Left lung (tissue), 10 donors: Measurements from ENCODE around the gene PLEKHM1. TPM values are rescaled to one million over a fixed set of nuclear protein-coding genes. Genes with fewer than 3 reads are reported as not detected.
A peak's percentile ranks its signal among the peaks of the same experiment; 100 is the strongest.

Experiments used
- ATAC-seq: fragments of 200-7000 bp; cut with Tn5 transposase; one replicate; pipeline ENCODE4 v1.9.1; 2020; ENCODE audit warnings: moderate library complexity
- DNase-seq, 4 donors: peaks; one replicate each; pipeline ENCODE4 v3.0.0-alpha.2; 2013 to 2020
- H3K27ac ChIP-seq, 2 donors: fragments of 200-600 bp; sonication (generic) in 1 of 2; one replicate each; pipeline versions ENCODE4 v1.5.0 to v1.8.0; 2020 to 2021
- H3K27me3 ChIP-seq, 2 donors: fragments of 200-600 bp; sonication (generic) in 1 of 2; one replicate each; pipeline versions ENCODE4 v1.5.0 to v1.8.0; 2020 to 2021
- H3K36me3 ChIP-seq, 2 donors: fragments of 200-600 bp; sonication (generic) in 1 of 2; one replicate each; pipeline versions ENCODE4 v1.5.0 to v1.8.0; 2020 to 2021
- H3K4me1 ChIP-seq, 2 donors: fragments of 200-600 bp; one replicate each; pipeline ENCODE4 v1.8.0; 2021
- H3K4me3 ChIP-seq, 2 donors: fragments of 200-600 bp; sonication (generic) in 1 of 2; one replicate each; pipeline versions ENCODE4 v1.5.0 to v1.8.0; 2020 to 2021; ENCODE audit warnings: mild to moderate bottlenecking in 1 of 2
- H3K9me3 ChIP-seq, 2 donors: fragments of 200-600 bp; sonication (generic) in 1 of 2; one replicate each; pipeline versions ENCODE4 v1.5.0 to v1.8.0; 2020 to 2021
- CTCF ChIP-seq, 2 donors: fragments of 200-600 bp; sonication (generic) in 1 of 2; IDR thresholded peaks; one replicate each; pipeline versions ENCODE4 v1.5.0 to v1.8.0; 2021; ENCODE audit warnings: antibody characterized with exemption in 2 of 2
- intact Hi-C, 2 donors: fragments of 100-400 bp; cut with DNase I; formaldehyde crosslinking; loops; one replicate each; pipeline versions ENCODE4 v1.11.2 to v1.14.2; 2022
- polyA plus RNA-seq, 6 donors: library from polyadenylated mRNA; unstranded; fragments of 120-200 nt; gene quantifications; one replicate each; pipeline ENCODE4 v1.2.1, GENCODE V29; 2013; ENCODE audit not compliant: insufficient read length in 6 of 6
- total RNA-seq, 2 donors: library from RNA; stranded (reverse); fragmentation: NEBNext Ultra II Directional; extraction: Animal tissue kit (Norgen Biotek cat#: 25700); gene quantifications; one replicate each; pipeline ENCODE4 v1.2.1, GENCODE V29; 2021
- donor health status: DM: no; HTN: yes; CAD: no.
- donor health status: DM: no; HTN: no; CAD: no.

PLEKHM1 gene
- total and polyA plus RNA-seq, 8 donors: 14.7 to 96.9 (median 18.0) TPM

- TF ChIP-seq CTCF (IDR thresholded peaks at IDR 0.05): no peak
- Histone ChIP-seq H3K4me3 (no peak overlapping the region), H3K27me3 (peaks cover 0 to 6% of the 10 kb centered on the region in 2 donors), H3K4me1 (peaks cover 14 to 34% of the 10 kb centered on the region in 2 donors), H3K27ac (no peak overlapping the region), H3K36me3 (peaks cover 0 to 60% of the 10 kb centered on the region in 2 donors), H3K9me3 (no peaks in the 10 kb centered on the region)
- ATAC-seq: no peak
- intact Hi-C loops: no loop called here
- peak in 1 of 4 donors; percentile 47 for DNase-seq
These were observed 54.4 kb downstream of the PLEKHM1 start for GRCh38 chr17:45436161-45436560.

GRCh38 chr17:45435481-45435880, 55.0 kb downstream of the PLEKHM1 start:
- Histone ChIP-seq H3K27me3 (peaks cover 0 to 13% of the 10 kb centered on the region in 2 donors), H3K36me3 (peaks cover 0 to 58% of the 10 kb centered on the region in 2 donors), H3K9me3 (no peaks in the 10 kb centered on the region), H3K4me3 (no peak overlapping the region), H3K27ac (no peak overlapping the region), H3K4me1 (peaks cover 21 to 34% of the 10 kb centered on the region in 2 donors)
- TF ChIP-seq CTCF (IDR thresholded peaks at IDR 0.05): no peak
- DNase-seq: peak in 1 of 4 donors; percentile 42
- no peak for ATAC-seq
- intact Hi-C loops: no loop called here

- DNase-seq (peak in 1 of 4 donors; percentile 58), ATAC-seq (no peak)
- Histone ChIP-seq H3K4me1 (peaks cover 27 to 49% of the 10 kb centered on the region in 2 donors), H3K27ac (peak overlapping the region; percentile 80 to 92), H3K9me3 (no peaks in the 10 kb centered on the region), H3K27me3 (peaks cover 0 to 28% of the 10 kb centered on the region in 2 donors), H3K36me3 (peaks cover 0 to 49% of the 10 kb centered on the region in 2 donors), H3K4me3 (peak overlapping the region; percentile 56 to 79)
- TF ChIP-seq CTCF (IDR thresholded peaks at IDR 0.05): no peak
- intact Hi-C loops: no loop called here
These were observed 57.4 kb downstream of the PLEKHM1 start for GRCh38 chr17:45433159-45433535.

- ATAC-seq: peak; percentile 6
- DNase-seq: peak in 2 of 4 donors; percentile 72 to 96
- Histone ChIP-seq H3K4me1 (peaks cover 30 to 55% of the 10 kb centered on the region in 2 donors), H3K27me3 (peaks cover 0 to 28% of the 10 kb centered on the region in 2 donors), H3K4me3 (peak within 1 kb of the TSS; percentile 56 to 79), H3K27ac (peak within 1 kb of the TSS; percentile 80 to 92), H3K9me3 (no peaks in the 10 kb centered on the region), H3K36me3 (peaks cover 0 to 43% of the 10 kb centered on the region in 2 donors)
- intact Hi-C loops: no loop called here
- TF ChIP-seq CTCF (IDR thresholded peaks at IDR 0.05): no peak
These were observed 57.9 kb downstream of the PLEKHM1 start, which contains the start of gene ARHGAP27 for GRCh38 chr17:45432405-45433158. Gene ARHGAP27, minus strand, starts transcription at chr17:45432870. Its CDS starts 2,591 bp downstream, at chr17:45430279.
